Embryonic facial prominence (tissue), 1 donor: Measurements from ENCODE around the gene FUT6.

Experiments used
- DNase-seq: peaks from one replicate; pipeline ENCODE4 v3.0.0-alpha.2; 2016; ENCODE audit errors: extremely low spot score

Gene FUT6

GRCh38 chr19:5805462-5806132 is 33.9 kb downstream of the FUT6 start:
- DNase-seq, result no peak

- no peak for DNase-seq
Observed at GRCh38 chr19:5804516-5805461, 34.7 kb downstream of the FUT6 start, which contains the start of gene NRTN. TSS of gene NRTN (plus strand) at chr19:5805067. CDS start at chr19:5824166, 19,099 bp downstream.

DNA sequence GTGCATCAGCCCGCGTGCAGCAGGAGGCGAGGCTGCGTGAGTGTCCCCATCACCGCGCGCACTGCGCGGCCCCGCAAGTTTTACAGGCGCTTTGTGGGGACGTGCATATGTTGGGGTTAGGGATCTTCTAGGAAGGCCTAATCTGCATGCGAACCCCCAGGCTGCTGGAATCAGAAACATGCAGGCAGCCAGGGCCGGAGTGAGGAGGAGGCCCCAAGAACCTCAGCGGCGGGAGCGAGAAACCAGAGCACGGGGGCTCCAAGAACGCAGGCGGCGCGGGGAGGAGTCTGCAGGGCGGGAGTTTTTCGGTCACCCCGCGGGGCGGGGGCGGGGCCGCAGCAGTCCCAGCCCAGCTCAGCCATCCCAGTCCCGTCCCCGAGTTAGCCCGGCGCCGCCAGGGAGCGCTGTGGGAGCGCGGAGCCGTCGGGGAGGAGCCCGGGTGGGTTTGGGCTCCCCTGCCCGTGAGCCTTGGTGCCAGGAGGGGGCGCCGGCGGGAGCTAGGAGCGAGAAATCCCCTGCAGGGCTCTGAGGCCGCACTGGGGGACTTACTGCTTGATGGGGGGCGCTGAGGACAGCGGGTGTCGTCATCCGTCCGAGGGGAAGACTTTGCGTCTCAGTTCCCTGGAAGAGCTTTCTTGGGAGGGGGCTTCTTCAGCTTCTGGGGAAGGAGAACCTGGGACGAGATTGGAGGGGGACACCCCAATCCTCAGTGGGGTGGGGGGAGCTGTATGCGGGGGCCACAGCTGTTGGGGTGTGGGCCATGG is 35.6 kb downstream of the FUT6 start:
- DNase-seq, result peak; percentile 85

GRCh38 chr19:5803441-5803751 is 36.1 kb downstream of the FUT6 start:
- DNase-seq, result no peak

GRCh38 chr19:5801796-5802619 is 37.5 kb downstream of the FUT6 start:
- peak; percentile 64 for DNase-seq

DNA sequence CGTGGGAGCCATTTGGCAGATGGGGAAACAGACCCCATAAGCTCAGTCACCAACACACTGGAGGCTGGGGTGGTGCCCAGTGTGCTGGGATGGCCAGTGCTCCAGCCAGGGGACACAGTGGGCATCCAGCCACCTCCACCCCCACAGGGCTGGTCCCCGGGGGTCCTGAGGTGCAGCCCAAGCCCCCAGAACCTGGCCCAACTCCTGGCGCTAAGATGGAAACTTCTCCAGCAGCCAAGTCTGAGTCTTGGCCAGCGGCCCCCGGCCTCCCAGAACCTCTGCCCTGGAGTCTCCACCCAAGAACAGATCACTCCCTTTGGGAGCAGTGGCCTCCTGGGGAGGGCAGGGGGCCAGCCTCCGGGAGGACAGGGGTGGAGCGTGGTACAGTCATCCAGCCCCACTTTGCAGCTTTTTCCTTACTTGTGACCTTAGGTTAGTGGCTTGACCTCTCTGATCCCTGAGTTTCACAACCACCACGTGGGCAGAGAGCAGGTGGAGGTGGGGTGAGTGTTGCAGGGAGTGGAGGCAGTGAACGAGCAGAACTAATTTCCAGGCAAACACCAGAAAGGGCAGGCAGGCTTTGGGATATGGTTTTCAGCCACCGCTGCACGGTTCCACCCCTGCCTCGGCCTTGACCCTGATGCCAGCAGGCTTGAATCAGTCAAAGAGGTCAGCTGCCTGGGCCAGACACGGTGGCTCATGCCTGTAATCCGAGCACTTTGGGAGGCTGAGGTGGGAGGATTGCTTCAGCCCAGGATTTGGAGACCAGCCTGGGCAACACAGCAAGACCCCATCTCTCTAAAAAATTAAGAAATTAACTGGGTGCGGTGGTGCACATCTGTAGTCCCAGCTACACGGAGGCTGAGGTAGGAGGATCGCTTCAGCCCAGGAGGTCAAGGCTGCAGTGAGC is 38.9 kb downstream of the FUT6 start:
- DNase-seq, result no peak

DNA sequence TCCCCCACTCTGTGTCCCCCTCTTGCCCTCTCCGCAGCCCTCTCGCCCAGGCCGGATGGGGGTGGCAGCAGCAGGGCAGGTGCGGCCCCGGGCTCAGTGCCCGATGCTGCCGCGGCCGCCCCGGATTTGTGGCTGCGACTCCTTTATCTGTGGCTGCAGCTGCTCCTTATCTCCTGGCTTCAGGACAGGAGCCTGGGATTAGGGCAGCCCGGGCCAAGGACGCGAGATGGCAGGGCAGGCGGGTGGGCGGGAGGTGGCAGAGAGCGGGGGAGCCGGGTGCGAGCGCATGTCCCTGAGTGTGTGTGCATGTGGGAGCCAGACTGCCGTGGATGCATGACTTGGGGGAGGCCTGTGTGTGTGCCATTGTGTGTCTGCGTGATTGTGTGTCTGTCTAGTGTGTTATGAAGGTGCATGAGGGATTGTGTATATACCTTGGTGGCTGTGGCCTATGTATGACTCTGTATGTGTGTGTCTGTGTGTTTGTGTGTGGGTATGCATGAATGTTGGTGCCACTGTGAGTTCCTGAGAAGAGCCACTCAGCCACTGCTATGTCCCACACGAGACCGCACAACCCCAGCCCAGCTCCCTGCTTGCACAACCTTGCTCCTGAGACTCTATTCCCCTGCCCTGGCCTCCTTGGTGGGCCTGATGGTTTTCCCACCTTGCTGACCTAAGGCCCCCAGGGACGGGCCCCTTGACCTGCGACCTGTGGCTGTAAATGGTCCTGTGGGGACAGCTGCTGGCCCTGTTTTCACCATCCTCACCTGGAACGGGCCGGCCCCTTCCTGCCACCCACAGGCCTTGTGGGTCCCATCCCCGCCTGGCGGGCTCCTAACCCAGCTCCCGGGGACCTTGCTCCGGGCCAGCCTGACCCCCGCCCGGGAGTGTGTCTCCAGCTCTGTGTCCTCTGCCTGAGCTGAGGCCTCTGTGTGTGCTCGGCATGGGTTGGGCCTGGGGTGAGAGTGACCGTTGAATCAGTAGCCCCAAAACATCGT is 40.0 kb downstream of the FUT6 start:
- DNase-seq, result no peak

DNA sequence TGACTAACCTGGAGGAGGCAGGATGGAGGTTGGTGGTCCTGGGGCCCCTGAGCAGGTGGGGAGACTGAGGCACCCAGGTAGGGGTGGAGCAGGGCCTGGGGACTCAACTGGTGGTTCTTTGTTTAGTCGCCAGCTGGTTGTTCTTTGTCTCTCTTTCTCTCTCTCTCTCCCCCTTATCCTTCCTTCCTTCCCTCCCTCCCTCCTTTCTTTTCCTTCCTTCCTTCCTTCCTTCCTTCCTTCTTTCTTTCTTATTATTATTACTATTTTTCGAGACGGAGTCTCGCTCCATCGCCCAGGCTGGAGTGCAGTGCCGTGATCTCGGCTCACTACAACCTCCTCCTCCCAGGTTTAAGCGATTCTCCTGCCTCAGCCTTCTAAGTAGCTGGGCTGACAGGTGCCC is 41.3 kb downstream of the FUT6 start:
- DNase-seq, result no peak

GRCh38 chr19:5795382-5795919 is 44.1 kb downstream of the FUT6 start:
- no peak for DNase-seq

- no peak for DNase-seq
Observed at GRCh38 chr19:5793188-5793587, 46.3 kb downstream of the FUT6 start.

- DNase-seq, result no peak
Observed at GRCh38 chr19:5792224-5792623, 47.3 kb downstream of the FUT6 start.

DNA sequence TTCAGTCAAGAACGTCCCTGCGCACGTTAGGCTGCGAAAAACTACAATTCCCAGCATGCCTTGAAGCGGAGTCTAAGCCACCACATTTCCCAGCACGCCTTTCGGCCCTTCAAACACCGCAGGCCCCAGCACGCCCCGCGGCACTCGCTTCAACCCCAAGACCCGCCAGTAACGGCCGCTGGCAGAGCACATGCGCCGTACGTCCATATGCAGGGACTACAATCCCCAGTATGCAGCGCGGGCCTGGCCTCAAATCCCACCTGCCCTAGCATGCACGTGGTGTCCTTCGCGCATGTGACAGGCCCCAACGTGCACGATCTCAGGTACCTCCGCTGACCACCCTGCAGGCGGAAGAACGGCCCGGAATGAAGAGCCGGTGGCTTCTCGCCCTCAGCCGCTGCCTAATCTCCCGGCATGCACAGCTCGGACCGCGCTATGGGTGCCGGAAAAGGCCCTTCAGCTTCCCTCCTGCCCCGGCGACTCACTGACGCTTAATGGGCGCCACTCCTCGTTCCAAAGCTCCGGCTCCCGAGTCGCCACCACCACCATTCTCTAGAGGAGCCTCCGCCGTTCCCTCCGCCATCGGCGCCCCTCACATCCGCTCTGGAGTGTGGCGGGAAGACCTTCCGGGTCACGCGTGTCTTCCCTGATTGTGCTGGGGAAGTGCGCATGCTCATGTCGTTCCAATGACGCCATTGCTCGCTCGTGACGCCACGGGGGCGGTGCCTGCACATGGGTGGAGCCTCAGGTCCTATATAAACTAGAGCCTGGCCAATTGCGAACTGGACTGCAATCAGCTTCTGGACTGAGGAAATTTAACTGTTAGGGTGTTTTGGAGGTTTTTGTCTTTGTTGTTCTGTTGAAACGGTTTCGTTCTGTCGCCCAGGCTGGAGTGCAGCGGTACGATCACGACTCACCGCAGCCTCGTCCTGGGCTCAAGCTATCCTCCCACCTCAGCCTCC is 48.7 kb downstream of the FUT6 start, which contains the start of gene DUS3L:
Gene DUS3L, minus strand, starts transcription at position 605 of the 962 bp plus-strand sequence. Its CDS starts 22 bp downstream, at position 583.
- DNase-seq, result peak; percentile 97

DNA sequence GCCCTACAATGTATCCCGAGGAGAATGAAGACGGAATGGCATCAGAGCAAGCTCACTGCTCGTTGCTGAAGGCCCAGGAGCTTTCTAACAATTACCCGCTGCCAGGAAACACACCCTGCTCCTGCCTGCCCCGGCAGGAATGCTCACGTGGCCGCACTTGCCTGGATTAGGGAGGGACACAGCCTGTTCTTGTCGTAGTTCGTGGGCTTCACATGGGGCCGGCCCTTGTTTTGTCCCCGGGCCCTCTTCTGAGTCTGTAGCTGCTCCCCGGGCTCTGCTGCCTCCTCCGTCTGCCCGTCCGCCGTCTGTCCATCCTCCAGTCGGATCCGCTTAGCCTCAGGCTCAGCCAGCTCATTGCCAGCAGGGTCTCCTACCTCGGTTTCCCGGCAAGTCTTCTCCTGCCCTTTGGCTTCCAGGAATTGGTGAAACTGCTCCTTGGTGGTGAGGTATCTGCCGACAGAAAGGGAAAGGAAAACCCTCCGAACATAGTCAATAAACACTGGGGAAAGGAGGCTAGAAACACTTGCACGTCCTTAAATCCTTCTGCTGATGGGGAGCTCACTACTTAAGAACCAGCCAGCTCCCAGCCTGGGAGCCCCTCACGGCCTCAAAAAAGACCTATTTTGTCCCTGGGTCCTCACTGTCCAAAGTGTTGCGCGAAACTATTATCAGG is 49.5 kb downstream of the FUT6 start:
- no peak for DNase-seq

GRCh38 chr19:5789351-5789761 is 50.1 kb downstream of the FUT6 start:
- DNase-seq, result no peak

- DNase-seq, result no peak
Observed at GRCh38 chr19:5788422-5788821, 51.1 kb downstream of the FUT6 start.

DNA sequence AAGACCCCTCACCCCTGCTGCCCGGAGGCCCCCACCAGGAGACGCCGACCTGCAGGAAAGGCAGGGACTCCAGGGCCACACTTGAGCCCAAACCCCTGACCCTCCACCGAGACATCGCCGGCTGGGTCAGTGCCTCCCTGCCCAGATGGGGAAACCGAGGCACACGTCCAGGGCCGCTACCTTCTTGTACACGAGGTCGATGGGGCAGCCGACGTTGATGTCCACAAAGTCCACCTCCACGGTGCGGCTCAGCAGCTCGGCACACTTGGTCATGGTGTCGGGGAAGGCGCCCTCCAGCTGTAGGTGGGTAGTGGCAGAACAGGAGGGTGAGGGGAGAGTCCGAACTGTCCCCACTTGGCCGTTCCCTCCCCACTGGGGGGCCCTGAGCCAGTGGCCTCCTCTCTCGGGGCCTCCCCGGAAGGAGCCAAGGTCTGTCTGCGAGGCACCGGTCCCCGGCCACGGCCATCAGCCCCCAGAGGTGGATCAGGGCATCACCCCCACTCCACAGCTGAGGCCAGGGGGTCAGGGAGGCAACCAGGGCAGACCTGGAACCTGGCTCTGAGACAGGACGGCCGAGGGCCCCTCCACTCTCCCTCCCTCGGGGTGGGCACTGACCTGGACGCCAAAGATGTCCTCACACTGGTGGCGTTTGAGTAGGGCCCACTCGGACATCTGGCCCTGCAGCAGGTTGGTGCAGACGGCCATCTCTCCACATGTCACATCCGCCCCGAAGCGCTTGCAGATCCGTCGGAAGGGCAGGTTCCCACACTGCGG is 51.9 kb downstream of the FUT6 start:
- DNase-seq, result no peak
